ENCODE measurements around the gene ZNF335.
"Not testable (repeated sequence)": the region's sequence is repeated elsewhere in the genome, so short reads cannot be mapped to it uniquely, and the experiment has no call there.

Gene ZNF335

DNA sequence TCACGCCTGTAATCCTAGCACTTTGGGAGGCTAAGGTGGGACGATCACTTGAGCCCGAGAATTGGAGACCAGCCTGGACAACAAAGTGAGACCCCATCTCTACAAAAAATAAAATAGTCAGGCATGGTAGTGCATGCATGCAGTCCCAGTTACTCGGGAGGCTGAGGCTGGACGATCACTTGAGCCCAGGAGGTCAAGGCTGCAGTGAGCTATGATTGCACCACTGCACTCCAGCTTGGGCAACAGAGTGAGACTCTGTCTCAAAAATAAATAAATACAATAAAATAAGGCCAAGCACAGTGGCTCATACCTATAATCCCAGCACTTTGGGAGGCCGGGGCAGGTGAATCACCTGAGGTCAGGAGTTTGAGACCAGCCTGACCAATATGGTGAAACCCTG is 70.7 kb downstream of the ZNF335 start:
- not testable (repeated sequence) for H3K9me3 ChIP-seq (ENCODE audit: control insufficient read depth, low read length); H3K4me1 ChIP-seq (ENCODE audit: control insufficient read depth, insufficient read depth, low read length); H3K4me3 ChIP-seq (ENCODE audit: low read length); DNase-seq (ENCODE audit: low read depth); H3K9ac ChIP-seq (ENCODE audit: low read length); H3K27me3 ChIP-seq (replicated peaks; ENCODE audit: control insufficient read depth, insufficient read depth, low read length)
- H3K36me3 ChIP-seq (ENCODE audit: control insufficient read depth, insufficient read depth, low read length, severe bottlenecking) = peaks cover 96% of the 10 kb centered on the region

DNA sequence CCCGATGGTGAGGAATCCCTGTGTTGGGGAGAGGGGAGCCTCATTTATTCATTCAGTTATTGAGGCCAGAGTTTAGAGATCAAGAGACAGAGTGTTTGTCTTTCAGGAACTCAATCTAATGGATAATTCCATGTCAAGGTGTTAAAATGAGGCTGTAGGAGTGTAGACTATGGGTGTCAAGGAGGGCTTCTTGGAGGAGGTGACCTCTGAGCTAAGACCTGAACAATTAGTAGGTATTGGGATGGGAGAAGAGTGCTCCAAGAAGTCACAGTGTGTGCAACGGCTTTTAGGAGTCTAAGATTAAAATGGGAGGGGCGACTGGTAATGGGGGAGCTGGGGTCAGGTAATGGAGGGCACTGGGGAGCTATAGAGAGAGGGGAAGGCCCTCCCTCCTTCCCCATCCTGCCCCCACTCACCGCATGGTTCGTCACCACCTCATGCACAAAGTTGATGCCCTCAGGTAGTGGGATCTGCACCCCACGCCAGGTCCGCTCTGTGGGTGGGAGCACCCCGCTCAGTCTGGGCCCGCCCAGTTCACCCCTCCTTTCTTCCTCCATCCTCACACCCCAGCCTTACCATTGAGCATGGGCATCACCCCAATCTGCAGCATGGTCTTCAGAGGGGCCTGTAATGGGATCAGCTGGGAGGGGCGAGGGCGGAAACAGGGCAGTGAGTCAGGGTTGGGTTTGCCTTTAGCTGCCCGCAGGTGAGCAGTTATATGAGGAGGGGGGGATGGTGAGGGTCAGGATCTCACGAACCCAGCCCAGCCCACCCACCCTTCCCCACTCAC is 72.8 kb downstream of the ZNF335 start:
- peaks cover 79% of the 10 kb centered on the region for H3K36me3 ChIP-seq (ENCODE audit: control insufficient read depth, insufficient read depth, low read length, severe bottlenecking)
- H3K4me1 ChIP-seq (ENCODE audit: control insufficient read depth, insufficient read depth, low read length) = no peaks in the 10 kb centered on the region
- no peak overlapping the region for H3K9ac ChIP-seq (ENCODE audit: low read length)
- no peaks in the 10 kb centered on the region for H3K27me3 ChIP-seq (replicated peaks; ENCODE audit: control insufficient read depth, insufficient read depth, low read length)
- no peak overlapping the region for H3K4me3 ChIP-seq (ENCODE audit: low read length)
- no peak for DNase-seq (ENCODE audit: low read depth)
- no peaks in the 10 kb centered on the region for H3K9me3 ChIP-seq (ENCODE audit: control insufficient read depth, low read length)

Measured in adipocyte (in vitro differentiated cells).